Measurements from ENCODE around the gene NUDC.
"Not testable (repeated sequence)": the region's sequence is repeated elsewhere in the genome, so short reads cannot be mapped to it uniquely, and the experiment has no call there.

The NUDC gene

GRCh38 chr1:26986658-26987057, 65.1 kb downstream of the NUDC start:
- no peak for DNase-seq (ENCODE audit: extremely low read depth in 1 of 2, low read depth in 1 of 2)

- not testable (repeated sequence) for DNase-seq (ENCODE audit: extremely low read depth in 1 of 2, low read depth in 1 of 2)
Measured at GRCh38 chr1:26989403-26990109, 68.0 kb downstream of the NUDC start.

- no peak for DNase-seq (ENCODE audit: extremely low read depth in 1 of 2, low read depth in 1 of 2)
Measured at GRCh38 chr1:26991310-26992116, 70.0 kb downstream of the NUDC start.

GRCh38 chr1:26993237-26994019, 71.9 kb downstream of the NUDC start, which contains the start of gene TRNP1:
TSS of gene TRNP1 (plus strand) at chr1:26993692. CDS start at chr1:26993787, 95 bp downstream.
- peak in 1 of 2 donors; percentile 45 for DNase-seq (ENCODE audit: extremely low read depth in 1 of 2, low read depth in 1 of 2)

DNA sequence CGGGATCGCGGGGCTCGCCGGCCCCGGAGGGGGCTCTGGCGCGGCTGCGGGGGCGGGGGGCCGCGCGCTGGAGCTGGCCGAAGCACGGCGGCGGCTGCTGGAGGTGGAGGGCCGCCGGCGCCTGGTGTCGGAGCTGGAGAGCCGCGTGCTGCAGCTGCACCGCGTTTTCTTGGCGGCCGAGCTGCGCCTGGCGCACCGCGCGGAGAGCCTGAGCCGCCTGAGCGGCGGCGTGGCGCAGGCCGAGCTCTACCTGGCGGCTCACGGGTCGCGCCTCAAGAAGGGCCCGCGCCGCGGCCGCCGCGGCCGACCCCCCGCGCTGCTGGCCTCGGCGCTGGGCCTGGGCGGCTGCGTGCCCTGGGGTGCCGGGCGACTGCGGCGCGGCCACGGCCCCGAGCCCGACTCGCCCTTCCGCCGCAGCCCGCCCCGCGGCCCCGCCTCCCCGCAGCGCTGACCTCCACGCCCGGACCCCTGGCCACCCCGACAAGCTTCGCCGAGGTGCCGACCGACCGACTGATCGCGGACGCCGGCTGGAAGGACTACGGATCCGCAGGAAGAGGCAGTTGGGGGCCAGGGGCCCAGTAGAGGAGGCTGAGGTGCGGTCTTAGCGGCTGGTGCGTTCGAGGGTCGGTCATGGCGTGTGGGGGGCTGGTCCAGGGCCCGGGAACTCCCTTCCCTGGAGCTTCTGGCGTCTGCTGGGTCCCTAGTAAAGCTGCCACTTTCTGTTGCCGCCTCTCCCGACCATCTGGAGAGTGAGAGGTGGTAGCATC, 72.7 kb downstream of the NUDC start:
- DNase-seq (ENCODE audit: extremely low read depth in 1 of 2, low read depth in 1 of 2) = no peak

GRCh38 chr1:26994787-26995517, 73.4 kb downstream of the NUDC start:
- no peak for DNase-seq (ENCODE audit: extremely low read depth in 1 of 2, low read depth in 1 of 2)

- DNase-seq (ENCODE audit: extremely low read depth in 1 of 2, low read depth in 1 of 2) = no peak
Measured at GRCh38 chr1:26996024-26996423, 74.5 kb downstream of the NUDC start.
